A549 (cell line): ENCODE results near the gene MAN1C1. TPM values are rescaled to one million over a fixed set of nuclear protein-coding genes. Genes with fewer than 3 reads are reported as not detected.
A peak's percentile ranks its signal among the peaks of the same experiment; 100 is the strongest.

Experiments
- ATAC-seq, 2 experiments: fragments of 200-7000 bp in 1 of 2; fragments of >200 bp in 1 of 2; cut with Nextera tagmentation in 1 of 2; cut with Tn5 transposase in 1 of 2; 3 replicates each; pipeline versions ENCODE4 v1.8.0 to v1.9.1; 2018 to 2020; ENCODE audit warnings: mild to moderate bottlenecking in 1 of 2, moderate library complexity in 1 of 2
- CTCF ChIA-PET: fragments of 300-600 bp; sonication (Branson Sonifier 250); formaldehyde crosslinking; extraction: SDS; loops from one replicate; lab custom pipeline; 2021; ENCODE audit warnings: antibody characterized with exemption, inconsistent platforms; lab: Yijun Ruan, JAX
- POLR2A ChIA-PET: fragments of 350-600 bp; formaldehyde crosslinking; extraction: SDS; loops from one replicate; lab custom pipeline; 2021; ENCODE audit warnings: antibody characterized with exemption, inconsistent platforms; lab: Yijun Ruan, JAX
- DNase-seq, 2 experiments: peaks; one replicate each; pipeline versions ENCODE4 v3.0.0 to v3.0.0-alpha.2; 2011 to 2016; ENCODE audit warnings: low read depth in 1 of 2, low spot score in 1 of 2
- FAIRE-seq: peaks from 2 replicates; lab custom pipeline; 2011; peaks lifted over from hg19 to GRCh38; lab: Jason Lieb, UNC
- H3K27ac ChIP-seq, 2 experiments: fragments of >200 bp; sonication (Bioruptor Twin); formaldehyde crosslinking; 3 replicates each; pipeline ENCODE4 v1.5.1; 2016 to 2017
- H3K4me1 ChIP-seq: fragments of >200 bp; sonication (Bioruptor Twin); formaldehyde crosslinking; 3 replicates; pipeline ENCODE4 v1.6.1; 2016
- H3K4me2 ChIP-seq: fragments of >200 bp; sonication (Bioruptor Twin); formaldehyde crosslinking; 3 replicates; pipeline ENCODE4 v1.6.1; 2016
- H3K4me3 ChIP-seq: fragments of >200 bp; sonication (Bioruptor Twin); formaldehyde crosslinking; 3 replicates; pipeline ENCODE4 v1.5.1; 2016
- H3K9me3 ChIP-seq: fragments of >200 bp; sonication (Bioruptor Twin); formaldehyde crosslinking; 3 replicates; pipeline ENCODE4 v1.6.1; 2016
- CBX2 ChIP-seq: fragments of 200-600 bp; sonication (generic); IDR thresholded peaks from 2 replicates; pipeline ENCODE4 v1.6.1; 2016; ENCODE audit warnings: low read depth, mild to moderate bottlenecking, borderline replicate concordance
- ESRRA ChIP-seq: fragments of 150-350 bp; IDR thresholded peaks from 2 replicates; pipeline ENCODE4 v1.6.1; 2014; ENCODE audit warnings: mild to moderate bottlenecking, low read length, borderline replicate concordance
- FOSB ChIP-seq: fragments of 250-450 bp; sonication (Bioruptor Pico); IDR thresholded peaks from 2 replicates; pipeline ENCODE4 v1.5.0; 2020; ENCODE audit warnings: mild to moderate bottlenecking, moderate library complexity
- GATA3 ChIP-seq: IDR thresholded peaks from 2 replicates; pipeline ENCODE4 v1.6.1; 2012; ENCODE audit warnings: borderline replicate concordance
- HDAC2 ChIP-seq: fragments of 200-600 bp; sonication (generic); IDR thresholded peaks from 2 replicates; pipeline ENCODE4 v1.6.1; 2016
- HEYL ChIP-seq: fragments of 250-450 bp; sonication (Bioruptor Pico); IDR thresholded peaks from 2 replicates; pipeline ENCODE4 v1.8.0; 2021; ENCODE audit warnings: mild to moderate bottlenecking, moderate library complexity
- HOXB13 ChIP-seq: fragments of 250-450 bp; sonication (Bioruptor Pico); IDR thresholded peaks from 2 replicates; pipeline ENCODE4 v1.5.0; 2020; ENCODE audit warnings: low read depth, mild to moderate bottlenecking, moderate library complexity
- JUN ChIP-seq, 2 experiments: fragments of >200 bp; sonication (Bioruptor Twin); formaldehyde crosslinking; IDR thresholded peaks; 2 replicates in 1 of 2; 3 replicates in 1 of 2; pipeline ENCODE4 v1.6.1; 2016 to 2017
- JUNB ChIP-seq: fragments of >200 bp; sonication (Bioruptor Twin); formaldehyde crosslinking; IDR thresholded peaks from 2 replicates; pipeline ENCODE4 v1.6.1; 2016
- MAZ ChIP-seq: fragments of 150-350 bp; IDR thresholded peaks from 2 replicates; pipeline ENCODE4 v1.6.1; 2014; ENCODE audit warnings: antibody characterized with exemption, low read depth, low read length, borderline replicate concordance
- NPAS2 ChIP-seq: fragments of 250-450 bp; sonication (Bioruptor Pico); IDR thresholded peaks from 2 replicates; pipeline ENCODE4 v1.8.0; 2022; ENCODE audit warnings: mild to moderate bottlenecking, moderate library complexity, borderline replicate concordance
- PHF8 ChIP-seq: fragments of 200-600 bp; sonication (generic); IDR thresholded peaks from 2 replicates; pipeline ENCODE4 v1.6.1; 2016; ENCODE audit warnings: low read depth, mild to moderate bottlenecking, antibody characterized with exemption, moderate library complexity, borderline replicate concordance
- RCOR1 ChIP-seq: fragments of 150-350 bp; IDR thresholded peaks from 2 replicates; pipeline ENCODE4 v1.6.1; 2014; ENCODE audit warnings: antibody characterized with exemption, low read length, low read depth
- SMC3 ChIP-seq: fragments of >200 bp; sonication (Bioruptor Twin); formaldehyde crosslinking; IDR thresholded peaks from 3 replicates; pipeline ENCODE4 v1.6.1; 2018; ENCODE audit warnings: inconsistent platforms
- TFCP2L1 ChIP-seq: fragments of 250-450 bp; sonication (Bioruptor Pico); IDR thresholded peaks from 2 replicates; pipeline ENCODE4 v1.5.0; 2021; ENCODE audit warnings: mild to moderate bottlenecking
- ZSCAN20 ChIP-seq: fragments of 250-450 bp; sonication (Bioruptor Pico); IDR thresholded peaks from 2 replicates; pipeline ENCODE4 v1.8.0; 2022; ENCODE audit warnings: mild to moderate bottlenecking, moderate library complexity
- WGBS: methylation state at CpG from one replicate; pipeline ENCODE4 v1.1.6; 2017; ENCODE audit errors: missing lambda C conversion rate; 5-methylcytosine and 5-hydroxymethylcytosine counted together
- polyA plus RNA-seq, 4 experiments: library from polyadenylated mRNA; depleted of rRNA in 3 of 4; stranded (reverse); fragments of >200 nt; fragmentation: RNase III in 1 of 4; extraction: RNeasy Plus Mini Kit Qiagen cat#74134 plus additional on column Dnase treatment in 1 of 4; gene quantifications; 2 replicates in 3 of 4; 3 replicates in 1 of 4; pipeline ENCODE4 v1.2.3, GENCODE V29; 2011 to 2017
- TF ChIP-seq, protein P1 (sequence below): fragments of 250-450 bp; sonication (Bioruptor Pico); IDR thresholded peaks from 2 replicates; pipeline ENCODE4 v1.5.0; 2021; ENCODE audit warnings: mild to moderate bottlenecking, moderate library complexity, borderline replicate concordance
- TF ChIP-seq, protein P2 (sequence below): fragments of 450-650 bp; IDR thresholded peaks from 2 replicates; pipeline ENCODE4 v1.6.1; 2014; ENCODE audit warnings: antibody characterized with exemption
- TF ChIP-seq, protein P3 (sequence below): fragments of 150-350 bp; IDR thresholded peaks from 2 replicates; pipeline ENCODE4 v1.6.1; 2014; ENCODE audit warnings: low read depth, mild to moderate bottlenecking, low read length
- TF ChIP-seq, protein P4 (sequence below): IDR thresholded peaks from 2 replicates; pipeline ENCODE4 v1.6.1; 2012; ENCODE audit warnings: low read depth, borderline replicate concordance
- TF ChIP-seq, protein P5 (sequence below): fragments of 250-450 bp; sonication (Bioruptor Pico); IDR thresholded peaks from 2 replicates; pipeline ENCODE4 v1.5.0; 2020; ENCODE audit warnings: low read depth, mild to moderate bottlenecking, moderate library complexity

MAN1C1 gene
- polyA plus RNA-seq, 2 of the 4 experiments (the other 2 are of a cell fraction): 0.22 to 0.27 TPM

DNA sequence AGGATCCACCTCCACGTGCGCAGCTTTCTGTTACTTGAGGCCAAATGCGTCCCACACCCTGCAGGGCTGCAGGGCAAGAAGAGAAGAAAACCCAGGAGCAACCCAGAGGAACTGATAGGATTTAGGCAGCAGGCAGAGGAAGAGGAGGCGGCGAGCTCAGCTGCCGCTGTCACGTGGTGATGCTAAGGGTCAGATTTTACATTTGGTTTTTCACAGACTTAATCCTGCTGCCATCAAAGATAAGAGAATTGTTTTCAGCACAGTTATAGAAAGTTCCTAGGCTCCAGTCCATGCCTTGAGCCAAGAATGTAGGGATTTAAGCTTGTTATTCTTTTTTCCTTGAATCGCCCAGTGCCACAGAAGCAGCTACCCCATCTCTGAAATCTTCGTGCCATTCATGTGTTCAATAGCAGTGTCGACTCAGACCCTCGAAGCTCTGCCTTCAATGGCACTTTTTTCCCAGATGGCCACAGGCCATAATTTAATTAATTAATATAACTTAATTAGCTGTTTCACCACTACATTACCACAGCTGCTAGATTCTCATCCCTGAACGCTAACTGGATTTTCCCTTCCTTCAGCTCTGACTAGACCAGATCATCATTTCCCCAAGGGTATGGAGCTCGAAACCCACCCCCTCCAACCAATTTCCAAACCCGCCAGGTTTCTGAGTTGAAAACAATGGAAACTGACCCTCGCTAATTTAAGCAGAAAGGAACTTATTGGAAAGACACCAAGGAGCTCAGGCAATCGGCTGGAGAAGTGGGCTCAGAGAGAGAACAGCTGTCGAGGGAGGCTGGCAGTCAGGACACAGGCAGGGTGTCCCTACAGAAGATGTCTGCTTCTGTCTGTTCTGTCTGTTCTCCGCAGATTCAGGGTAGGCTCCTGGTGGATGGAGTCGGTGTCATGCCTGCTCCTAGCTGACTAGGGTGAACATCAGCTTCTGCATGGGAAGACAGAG is 37.0 kb upstream of the MAN1C1 start (continued):
- TF ChIP-seq, protein P1, sequence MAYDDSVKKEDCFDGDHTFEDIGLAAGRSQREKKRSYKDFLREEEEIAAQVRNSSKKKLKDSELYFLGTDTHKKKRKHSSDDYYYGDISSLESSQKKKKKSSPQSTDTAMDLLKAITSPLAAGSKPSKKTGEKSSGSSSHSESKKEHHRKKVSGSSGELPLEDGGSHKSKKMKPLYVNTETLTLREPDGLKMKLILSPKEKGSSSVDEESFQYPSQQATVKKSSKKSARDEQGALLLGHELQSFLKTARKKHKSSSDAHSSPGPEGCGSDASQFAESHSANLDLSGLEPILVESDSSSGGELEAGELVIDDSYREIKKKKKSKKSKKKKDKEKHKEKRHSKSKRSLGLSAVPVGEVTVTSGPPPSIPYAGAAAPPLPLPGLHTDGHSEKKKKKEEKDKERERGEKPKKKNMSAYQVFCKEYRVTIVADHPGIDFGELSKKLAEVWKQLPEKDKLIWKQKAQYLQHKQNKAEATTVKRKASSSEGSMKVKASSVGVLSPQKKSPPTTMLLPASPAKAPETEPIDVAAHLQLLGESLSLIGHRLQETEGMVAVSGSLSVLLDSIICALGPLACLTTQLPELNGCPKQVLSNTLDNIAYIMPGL: no peak
- TF ChIP-seq, protein P2, sequence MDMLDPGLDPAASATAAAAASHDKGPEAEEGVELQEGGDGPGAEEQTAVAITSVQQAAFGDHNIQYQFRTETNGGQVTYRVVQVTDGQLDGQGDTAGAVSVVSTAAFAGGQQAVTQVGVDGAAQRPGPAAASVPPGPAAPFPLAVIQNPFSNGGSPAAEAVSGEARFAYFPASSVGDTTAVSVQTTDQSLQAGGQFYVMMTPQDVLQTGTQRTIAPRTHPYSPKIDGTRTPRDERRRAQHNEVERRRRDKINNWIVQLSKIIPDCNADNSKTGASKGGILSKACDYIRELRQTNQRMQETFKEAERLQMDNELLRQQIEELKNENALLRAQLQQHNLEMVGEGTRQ: no peak
- TF ChIP-seq HDAC2 (no peak), SMC3 (no peak)
- TF ChIP-seq, protein P3, sequence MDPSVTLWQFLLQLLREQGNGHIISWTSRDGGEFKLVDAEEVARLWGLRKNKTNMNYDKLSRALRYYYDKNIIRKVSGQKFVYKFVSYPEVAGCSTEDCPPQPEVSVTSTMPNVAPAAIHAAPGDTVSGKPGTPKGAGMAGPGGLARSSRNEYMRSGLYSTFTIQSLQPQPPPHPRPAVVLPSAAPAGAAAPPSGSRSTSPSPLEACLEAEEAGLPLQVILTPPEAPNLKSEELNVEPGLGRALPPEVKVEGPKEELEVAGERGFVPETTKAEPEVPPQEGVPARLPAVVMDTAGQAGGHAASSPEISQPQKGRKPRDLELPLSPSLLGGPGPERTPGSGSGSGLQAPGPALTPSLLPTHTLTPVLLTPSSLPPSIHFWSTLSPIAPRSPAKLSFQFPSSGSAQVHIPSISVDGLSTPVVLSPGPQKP: no peak

DNA sequence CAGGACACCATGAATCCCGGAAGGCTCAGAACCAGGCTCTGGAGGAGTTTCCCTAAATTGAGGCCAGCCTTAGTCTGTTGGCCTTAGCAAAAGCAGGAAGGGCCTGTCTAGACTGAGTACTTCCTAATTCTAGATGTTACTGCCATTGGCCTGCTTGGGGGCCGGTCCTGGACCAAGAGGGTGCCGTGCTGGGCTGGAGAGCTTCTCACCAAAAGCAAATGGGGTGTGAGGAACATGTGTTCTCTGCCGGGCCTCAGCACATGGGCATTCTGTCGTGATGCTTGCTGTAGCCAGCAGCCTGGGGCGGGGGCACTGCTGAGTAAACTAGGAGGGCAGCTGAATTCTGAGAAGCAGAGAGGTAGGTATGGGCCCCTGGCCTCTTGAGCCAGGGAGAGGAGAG is 35.7 kb upstream of the MAN1C1 start:
- CTCF ChIA-PET: interaction anchor here (0.9 to 1.0 kb wide), 2 partner anchors 13 to 17 kb away, joined by 3 read pairs; no protein-coding TSS in a partner anchor

DNA sequence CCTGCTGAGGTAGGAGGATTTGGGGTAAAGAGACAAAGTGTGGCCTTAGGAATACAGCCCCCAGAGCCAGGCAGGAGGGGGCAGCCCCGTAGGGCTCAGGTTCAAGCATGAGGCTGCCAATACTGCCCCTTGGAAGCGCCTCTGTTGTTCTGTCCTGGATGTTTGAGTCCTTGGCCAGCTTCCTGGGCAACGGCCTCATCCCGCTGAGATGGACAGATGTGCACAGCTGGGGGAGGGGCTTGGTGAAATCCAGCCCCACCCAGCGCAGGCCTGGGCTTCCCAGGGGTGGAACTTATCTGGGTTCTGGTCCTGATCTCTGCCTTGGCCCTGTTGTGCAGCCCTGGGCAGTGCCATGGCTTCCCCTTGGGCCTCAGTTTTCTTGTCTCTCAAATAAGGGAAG is 34.8 kb upstream of the MAN1C1 start:
- DNase-seq (no peak), ATAC-seq (no peak), FAIRE-seq (no peak)
- POLR2A ChIA-PET: no interaction called here
- Histone ChIP-seq H3K4me2 (no peak overlapping the region), H3K4me3 (no peak overlapping the region), H3K27ac (no peak overlapping the region), H3K4me1 (no peaks in the 10 kb centered on the region), H3K9me3 (no peaks in the 10 kb centered on the region)
- CTCF ChIA-PET: interaction anchor here (0.8 to 2.1 kb wide), 4 partner anchors 9 to 230 kb away, joined by 3 to 10 read pairs (median 3); no protein-coding TSS in a partner anchor
- TF ChIP-seq GATA3 (no peak), PHF8 (no peak), CBX2 (no peak), HOXB13 (no peak), TFCP2L1 (no peak), NPAS2 (CRISPR knock-in tag) (no peak), ZSCAN20 (CRISPR knock-in tag) (no peak), MAZ (no peak), RCOR1 (no peak), JUN (IDR thresholded peaks at IDR 0.05) (no peak), HDAC2 (no peak)
- TF ChIP-seq, protein P1: no peak
- TF ChIP-seq, protein P4, sequence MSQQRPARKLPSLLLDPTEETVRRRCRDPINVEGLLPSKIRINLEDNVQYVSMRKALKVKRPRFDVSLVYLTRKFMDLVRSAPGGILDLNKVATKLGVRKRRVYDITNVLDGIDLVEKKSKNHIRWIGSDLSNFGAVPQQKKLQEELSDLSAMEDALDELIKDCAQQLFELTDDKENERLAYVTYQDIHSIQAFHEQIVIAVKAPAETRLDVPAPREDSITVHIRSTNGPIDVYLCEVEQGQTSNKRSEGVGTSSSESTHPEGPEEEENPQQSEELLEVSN: no peak
- WGBS: 86% methylated on average over 2 of the region's 5 CpGs

More for the DNA sequence above, 35.7 kb upstream of the MAN1C1 start:
- 63% methylated on average over 6 of the region's 6 CpGs for WGBS
- TF ChIP-seq JUNB (no peak), NPAS2 (CRISPR knock-in tag) (no peak), FOSB (CRISPR knock-in tag) (no peak), HEYL (no peak), ESRRA (no peak), CBX2 (no peak), HDAC2 (no peak)
- TF ChIP-seq, protein P1: no peak
- TF ChIP-seq, protein P5, sequence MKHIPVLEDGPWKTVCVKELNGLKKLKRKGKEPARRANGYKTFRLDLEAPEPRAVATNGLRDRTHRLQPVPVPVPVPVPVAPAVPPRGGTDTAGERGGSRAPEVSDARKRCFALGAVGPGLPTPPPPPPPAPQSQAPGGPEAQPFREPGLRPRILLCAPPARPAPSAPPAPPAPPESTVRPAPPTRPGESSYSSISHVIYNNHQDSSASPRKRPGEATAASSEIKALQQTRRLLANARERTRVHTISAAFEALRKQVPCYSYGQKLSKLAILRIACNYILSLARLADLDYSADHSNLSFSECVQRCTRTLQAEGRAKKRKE (CRISPR knock-in tag): no peak
- no peaks in the 10 kb centered on the region for H3K4me1 ChIP-seq
- ATAC-seq: peak in 1 of 2 experiments; percentile 17; a peak in 1 of 6 replicates
- no peaks in the 10 kb centered on the region for H3K9me3 ChIP-seq
- no peak for DNase-seq
- no peak for FAIRE-seq
- no peak overlapping the region for H3K4me3 ChIP-seq
- no peak overlapping the region for H3K4me2 ChIP-seq
- no peak overlapping the region for H3K27ac ChIP-seq
- POLR2A ChIA-PET: no interaction called here
